ENCODE results near the gene SHOC2. TPM values are rescaled to one million over a fixed set of nuclear protein-coding genes. Genes with fewer than 3 reads are reported as not detected.
A peak's percentile ranks its signal among the peaks of the same experiment; 100 is the strongest.

SHOC2 gene
- total and polyA plus RNA-seq, 2 of the 8 experiments (the other 6 are each of a cell fraction or from before 2014, with no cell fraction given), result 7.6 to 28.2 TPM

- Histone ChIP-seq H3K23ac (ENCODE audit: insufficient read length) (no peak overlapping the region), H3K27me3 (replicated peaks in 1 of 4; ENCODE audit: control insufficient read depth in 3 of 4, extremely low read depth in 1 of 4, insufficient read depth in 3 of 4, low read length in 3 of 4) (no peaks in the 10 kb centered on the region), H2BK5ac (ENCODE audit: low read depth, low read length) (no peak overlapping the region), H3K27ac (ENCODE audit: low read depth, low read length) (no peak overlapping the region), H3K4ac (replicated peaks; ENCODE audit: insufficient read length, low read depth, low read length) (no peak overlapping the region), H3K18ac (ENCODE audit: extremely low read depth, low read length) (no peak overlapping the region), H3K56ac (replicated peaks; ENCODE audit: insufficient read length, low read depth, low read length) (no peak overlapping the region), H4K5ac (ENCODE audit: insufficient read length, low read depth, low read length) (no peak overlapping the region), H3K79me2 (ENCODE audit: control insufficient read depth in 1 of 2, insufficient read depth in 2 of 2, low read length in 2 of 2) (peaks cover 0 to 11% of the 10 kb centered on the region in 2 experiments; a peak in 2 of 4 replicates), H3K79me1 (ENCODE audit: low read depth, low read length) (no peaks in the 10 kb centered on the region; the same call in 1 of the 2 replicates), H3K4me1 (replicated peaks in 1 of 4; ENCODE audit: control insufficient read depth in 3 of 4, insufficient read depth in 4 of 4, low read length in 3 of 4) (peaks cover 4 to 9% (median 8%) of the 10 kb centered on the region in 4 experiments), H4K8ac (ENCODE audit: extremely low read depth, insufficient read depth, low read length) (no peak overlapping the region), H3K9ac (replicated peaks in 1 of 4; ENCODE audit: extremely low read depth in 1 of 4, low read depth in 3 of 4, low read length in 3 of 4) (no peak overlapping the region), H2AFZ (ENCODE audit: low read length) (no peak overlapping the region), H2BK120ac (replicated peaks; ENCODE audit: low read depth, low read length) (no peak overlapping the region), H4K20me1 (replicated peaks in 1 of 2; ENCODE audit: control insufficient read depth in 1 of 2, insufficient read depth in 2 of 2, low read length in 2 of 2) (no peaks in the 10 kb centered on the region), H2BK20ac (ENCODE audit: low read length) (no peak overlapping the region), H3K9me3 (ENCODE audit: insufficient read depth in 2 of 2, low read depth in 1 of 2, low read length in 1 of 2) (no peaks in the 10 kb centered on the region), H3K14ac (ENCODE audit: insufficient read length) (no peak overlapping the region), H3K23me2 (ENCODE audit: low read depth, low read length) (peaks cover 2% of the 10 kb centered on the region; the same call in 1 of the 2 replicates), H2AK5ac (ENCODE audit: low read depth, low read length) (no peak overlapping the region), H3K4me2 (ENCODE audit: insufficient read depth in 1 of 2, low read depth in 2 of 2, low read length in 2 of 2) (no peak overlapping the region; a peak in 1 of 4 replicates), H2BK12ac (ENCODE audit: low read depth, low read length) (no peak overlapping the region), H3K4me3 (ENCODE audit: extremely low read depth in 1 of 4, insufficient read depth in 2 of 4, low read depth in 3 of 4, low read length in 4 of 4) (peak overlapping the region in 1 of 4 experiments; percentile 74; a peak in 1 of 8 replicates), H2BK15ac (ENCODE audit: low read length) (no peak overlapping the region), H3K36me3 (ENCODE audit: control insufficient read depth in 2 of 4, insufficient read depth in 4 of 4, low read length in 3 of 4) (peaks cover 0 to 7% (median 0%) of the 10 kb centered on the region in 4 experiments; a peak in 1 of 8 replicates), H4K91ac (replicated peaks; ENCODE audit: insufficient read length, low read length) (no peak overlapping the region)
- ChIA-PET POLR2A (ENCODE audit: partially characterized antibody) (interaction anchor here (0.6 kb wide), 1 partner anchor 358 kb away, joined by 3 read pairs; no protein-coding TSS in a partner anchor), CTCF (ENCODE audit: partially characterized antibody) (interaction anchor here (1.3 kb wide), 1 partner anchor 17 kb away, joined by 3 read pairs; no protein-coding TSS in a partner anchor)
- TF ChIP-seq BCL11A (IDR thresholded peaks at IDR 0.05; ENCODE audit: low read depth in 2 of 2, low read length in 2 of 2), result no peak
- no peak for TF ChIP-seq KDM5A (IDR thresholded peaks at IDR 0.05; ENCODE audit: low read length)
- TF ChIP-seq POU5F1 (IDR thresholded peaks at IDR 0.05; ENCODE audit: low read depth, low read length), result no peak
- no peak for TF ChIP-seq YY1 (IDR thresholded peaks at IDR 0.05; ENCODE audit: low read depth, low read length)
- no peak for TF ChIP-seq SIRT6 (IDR thresholded peaks at IDR 0.05; ENCODE audit: low read length)
- TF ChIP-seq POLR2A (IDR thresholded peaks at IDR 0.05; ENCODE audit: control extremely low read depth in 1 of 2, low read depth in 2 of 2, low read length in 2 of 2), result no peak
- no peak for DNase-seq (ENCODE audit: low read depth in 1 of 2, low spot score in 2 of 2)
- WGBS, 2 experiments (ENCODE audit: extremely low coverage in 1 of 2, insufficient coverage in 1 of 2, insufficient read length in 1 of 2, insufficient replicate concordance in 2 of 2, low coverage in 1 of 2, low lambda C conversion rate in 2 of 2, missing lambda C conversion rate in 1 of 2), result 85% methylated on average over 2 of the region's 2 CpGs; no CpG with 5 or more reads in 1 of the 2 experiments
- FAIRE-seq, result no peak
These were observed 45.5 kb upstream of the SHOC2 start for GRCh38 chr10:110873951-110874350.

Data from H1 (cell line).